ENCODE measurements around the gene TRAK1.
A peak's percentile ranks its signal among the peaks of the same experiment; 100 is the strongest.

TRAK1 gene

DNA sequence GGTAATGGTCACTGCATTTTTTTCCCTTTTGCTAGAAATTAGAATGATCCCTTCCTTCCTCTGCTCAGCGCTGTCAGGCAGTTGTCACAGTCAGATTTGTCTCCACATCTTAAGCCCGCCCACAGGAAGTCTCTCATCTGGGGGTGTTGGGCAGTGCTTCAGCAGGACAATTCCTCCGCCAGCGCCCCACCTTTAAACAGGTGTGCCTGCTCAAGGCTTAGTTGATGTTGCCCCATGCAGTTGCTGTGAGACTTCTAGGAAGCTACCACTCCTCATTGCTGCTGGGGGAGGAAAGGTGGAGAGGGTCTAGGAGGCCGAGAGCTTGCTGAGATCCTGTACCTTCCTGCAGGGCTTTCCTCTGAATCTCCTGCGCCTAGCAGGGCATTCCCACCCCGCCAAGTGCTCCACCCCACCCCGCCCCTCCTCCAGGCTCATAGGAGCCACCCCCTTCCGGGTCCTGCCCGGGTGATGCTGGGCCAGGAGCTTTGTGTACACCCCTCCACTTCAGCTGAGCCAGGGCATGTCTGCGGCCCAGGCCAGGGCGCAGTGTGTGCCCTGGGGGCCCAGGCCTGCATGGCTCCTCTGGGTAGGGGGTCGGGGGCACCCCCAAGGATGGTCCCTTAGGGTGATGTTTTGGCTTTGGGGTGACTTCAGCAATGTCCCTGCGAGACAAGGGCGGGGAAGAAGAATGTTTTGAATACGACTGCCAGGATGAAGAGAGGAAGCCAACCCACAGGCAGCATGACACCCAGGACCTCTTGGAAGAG, 68.7 kb downstream of the TRAK1 start:
- peak; percentile 36 for DNase-seq

DNA sequence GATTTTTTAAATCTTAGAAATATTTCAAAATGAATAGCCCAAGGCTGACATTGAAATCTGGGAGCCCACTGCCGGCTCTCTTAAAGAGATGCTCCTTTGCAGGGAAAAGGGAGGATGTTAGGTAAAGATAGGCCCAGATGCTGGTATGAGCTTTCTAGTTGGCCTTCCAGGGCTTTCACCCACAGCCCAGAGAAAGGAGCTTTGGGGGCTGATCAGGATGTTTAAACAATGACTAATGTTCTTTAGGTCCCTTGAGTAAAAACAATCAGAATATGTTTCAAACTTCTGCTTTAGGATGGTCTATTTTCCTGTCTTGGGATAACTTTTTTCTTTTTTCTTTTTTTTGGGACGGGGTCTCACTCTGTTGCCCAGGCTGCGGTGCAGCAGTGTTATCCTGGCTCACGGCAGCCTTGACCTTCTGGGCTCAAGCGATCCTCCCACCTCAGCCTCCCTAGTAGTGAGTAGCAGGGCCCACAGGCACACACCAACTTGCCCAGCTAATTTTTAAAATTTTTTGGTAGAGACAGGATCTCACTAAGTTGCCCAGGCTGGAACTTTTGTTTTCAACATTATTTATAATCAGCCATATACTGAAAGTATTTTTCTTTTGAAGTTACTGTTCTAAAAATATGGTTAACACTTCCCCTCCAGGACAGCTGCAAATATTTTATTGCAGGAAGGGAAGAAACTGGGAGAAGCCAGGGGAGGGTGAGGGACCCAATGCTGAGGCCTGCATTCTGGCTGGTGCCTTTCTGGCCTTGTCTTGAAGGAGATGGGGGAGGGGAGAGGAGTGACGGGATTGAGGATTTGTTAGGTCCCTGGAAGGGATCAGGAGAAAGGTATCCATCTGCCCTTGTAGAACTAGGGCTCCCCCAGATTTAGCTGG, 70.1 kb downstream of the TRAK1 start:
- no peak for DNase-seq

DNA sequence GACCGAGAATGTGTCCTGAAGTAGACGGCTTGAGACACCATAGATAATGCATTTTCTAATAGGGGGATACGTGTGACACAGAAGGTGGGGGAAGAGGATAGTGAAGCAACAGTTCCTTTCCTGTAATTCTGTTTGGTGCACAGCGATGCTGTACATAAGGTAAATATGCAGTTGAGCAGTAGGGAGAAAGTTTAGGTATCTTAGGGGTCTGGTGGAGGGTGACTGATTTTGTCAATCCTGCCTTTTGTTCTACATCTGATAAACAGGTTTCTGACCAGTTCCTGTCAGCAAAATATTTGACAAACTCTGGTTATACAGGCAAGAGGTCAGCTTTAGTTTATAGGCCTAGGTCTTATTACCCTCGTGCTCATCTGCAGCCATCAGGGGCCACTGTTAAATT, 71.3 kb downstream of the TRAK1 start:
- no peak for DNase-seq

DNA sequence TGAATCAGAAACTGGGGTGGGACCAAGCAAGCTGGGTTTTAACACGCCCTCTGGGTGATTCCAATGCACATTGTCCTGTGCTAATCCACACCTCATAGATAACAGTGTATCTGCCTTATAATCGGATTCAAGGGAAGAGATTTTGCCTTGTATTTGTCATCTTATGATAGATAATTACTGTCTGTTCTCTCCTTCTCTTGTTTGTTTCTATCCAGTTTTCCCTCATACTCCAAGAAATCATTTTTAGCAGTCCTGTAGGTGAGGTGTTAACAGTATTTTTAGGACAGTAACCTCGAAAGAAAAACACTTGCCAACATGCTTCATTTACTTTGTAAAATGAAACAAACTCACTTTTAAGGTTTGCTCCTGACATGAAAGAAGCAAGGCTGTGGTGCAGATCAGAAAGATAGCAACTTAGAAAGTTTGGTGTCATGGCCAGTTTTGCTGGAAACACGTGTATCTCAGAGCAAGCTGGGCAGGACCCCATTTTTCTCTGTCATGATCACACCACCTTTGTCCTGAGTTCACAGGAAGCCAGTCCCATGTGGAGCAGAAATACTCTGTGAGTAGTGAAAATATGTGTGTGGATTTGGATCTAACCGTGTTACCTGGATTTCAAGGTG, 72.6 kb downstream of the TRAK1 start:
- DNase-seq = no peak

DNA sequence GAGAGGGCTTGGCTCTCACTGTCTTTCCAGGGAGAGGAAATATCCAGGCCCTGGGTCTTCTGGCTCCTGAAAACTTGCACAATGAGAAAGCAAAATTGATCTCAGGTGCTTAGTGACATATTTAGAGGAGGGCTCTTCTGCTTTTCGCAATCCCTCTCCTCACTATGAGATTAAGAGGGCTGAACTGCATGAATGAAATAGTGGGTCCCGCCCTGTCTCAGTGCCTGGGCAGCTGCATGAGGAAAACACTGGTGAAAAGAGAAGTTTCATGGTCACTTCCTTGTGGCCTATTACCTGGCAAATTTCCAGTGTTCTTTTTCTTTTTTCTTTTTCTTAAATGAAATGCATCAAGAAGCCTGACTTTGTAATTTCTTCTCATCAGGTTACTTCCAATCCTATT, 73.5 kb downstream of the TRAK1 start:
- no peak for DNase-seq

DNA sequence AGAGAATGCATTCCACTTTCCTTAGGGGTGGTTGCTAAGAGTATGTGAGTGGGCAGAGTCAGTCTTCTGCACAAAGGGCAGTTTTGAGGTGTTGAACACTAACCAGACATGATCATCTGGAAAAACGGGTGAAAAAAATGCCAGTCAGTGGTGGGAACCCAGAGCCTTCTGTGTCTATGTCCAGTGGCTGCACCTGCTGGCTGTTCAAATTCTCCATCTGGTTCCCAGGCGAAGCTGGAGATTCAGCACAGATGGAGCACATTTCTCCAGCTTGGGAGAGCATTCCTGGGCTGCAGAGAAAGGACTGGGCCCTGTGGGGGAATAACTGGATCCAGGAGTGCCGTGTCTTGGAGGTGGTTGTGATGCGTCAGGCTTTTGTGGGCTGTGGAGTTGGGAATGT, 74.1 kb downstream of the TRAK1 start:
- DNase-seq = no peak

DNA sequence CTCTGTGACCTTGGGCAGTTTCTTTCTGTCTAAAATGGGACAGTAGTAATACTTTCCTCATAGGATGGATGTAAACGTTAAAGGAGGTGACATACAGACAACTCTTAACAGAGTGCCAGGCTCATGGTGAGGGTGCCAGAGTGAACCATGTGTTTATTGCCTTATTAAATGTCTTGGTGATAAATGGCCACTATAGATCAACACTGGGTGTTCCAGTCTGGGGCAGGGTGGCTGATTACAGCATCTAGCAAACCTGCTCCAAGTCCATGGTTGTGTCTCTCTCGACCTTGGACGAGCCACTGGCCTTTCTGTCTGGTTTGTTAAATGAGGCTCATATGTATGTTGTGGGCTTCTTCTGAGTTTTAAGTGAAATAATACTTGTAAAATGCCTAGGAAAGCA, 75.1 kb downstream of the TRAK1 start:
- no peak for DNase-seq

DNA sequence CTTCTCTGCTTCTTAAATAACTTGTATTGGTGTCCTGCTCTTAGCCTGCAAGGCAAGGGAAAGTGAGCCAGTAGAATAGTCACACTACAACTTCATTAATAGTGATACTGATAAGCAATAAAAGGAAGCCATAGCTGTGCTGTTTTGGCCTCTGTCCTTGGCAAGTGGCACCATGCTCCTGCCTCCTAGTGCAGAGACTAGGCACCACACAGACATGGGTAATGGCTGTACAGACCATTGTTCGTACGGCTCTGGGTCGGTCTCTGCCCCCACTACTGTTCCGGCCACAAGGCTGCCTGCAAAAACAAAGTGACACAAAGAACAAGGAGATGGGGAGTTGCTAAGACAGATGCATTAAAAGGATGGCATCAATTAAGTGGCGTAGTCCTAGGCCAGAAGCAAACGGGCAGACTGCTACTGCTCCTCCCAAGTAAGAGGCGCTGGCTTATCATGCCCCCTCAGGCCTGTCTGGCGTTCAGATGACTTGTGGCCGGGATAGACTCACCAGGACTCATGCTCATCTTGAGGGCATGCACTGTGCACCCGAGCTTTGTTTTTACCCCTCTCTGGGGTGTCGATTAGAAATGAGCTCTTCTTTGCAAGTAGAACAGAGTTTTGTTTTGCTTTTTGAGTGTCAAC, 75.6 kb downstream of the TRAK1 start:
- no peak for DNase-seq

DNA sequence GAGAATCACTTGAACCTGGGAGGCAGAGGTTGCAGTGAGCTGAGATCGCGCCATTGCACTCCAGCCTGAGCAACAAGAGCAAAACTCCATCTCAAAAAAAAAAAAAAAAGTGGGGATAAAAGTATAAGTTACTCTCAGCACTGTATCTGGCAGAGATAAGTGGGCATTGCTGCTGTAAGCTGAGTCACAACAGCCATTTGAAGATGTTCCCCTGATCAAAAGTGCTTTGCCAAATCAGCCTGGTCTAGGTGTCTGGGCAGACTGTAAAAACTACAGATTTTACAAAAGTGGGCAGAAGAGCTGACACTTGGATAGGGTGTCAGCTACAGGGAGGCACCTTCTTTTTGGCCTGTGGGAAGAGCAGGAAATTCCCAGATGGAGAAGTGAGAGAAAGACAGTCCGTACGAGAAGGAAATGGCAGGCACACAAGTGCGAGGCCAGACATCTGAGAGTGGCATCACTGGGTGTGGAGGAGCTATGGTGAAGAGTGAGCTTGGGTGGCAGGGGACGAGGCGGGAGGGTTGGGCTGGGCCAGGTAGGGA, 78.5 kb downstream of the TRAK1 start:
- DNase-seq = no peak

DNA sequence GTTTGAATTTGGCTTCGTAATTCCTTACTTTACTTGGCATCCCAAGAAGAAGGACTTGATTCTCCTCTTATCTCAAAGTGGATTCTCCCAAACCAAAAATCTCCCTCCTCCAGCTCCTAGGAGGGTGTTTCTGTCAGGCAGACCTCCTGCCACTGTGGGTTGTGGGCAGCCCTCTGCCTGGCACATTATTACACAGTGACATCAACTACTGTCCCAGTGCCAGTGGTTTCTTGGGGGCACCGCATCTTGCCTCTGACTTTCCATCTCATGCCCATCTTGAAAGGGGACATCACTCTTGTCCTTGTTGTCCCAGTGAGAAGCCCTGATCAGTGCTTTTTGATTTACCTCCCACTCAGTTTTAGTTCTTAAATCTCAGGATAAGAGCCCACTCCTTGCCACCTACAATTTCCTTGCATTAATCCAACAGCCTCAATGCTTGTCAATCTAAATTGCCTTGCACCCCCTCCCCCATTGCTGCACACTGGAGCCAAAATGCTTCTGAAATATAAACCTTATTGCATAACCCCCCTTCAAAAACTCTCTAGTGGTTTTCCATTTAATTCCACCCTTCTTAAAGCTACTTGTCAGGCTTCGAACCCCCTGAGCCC, 81.0 kb downstream of the TRAK1 start:
- DNase-seq = no peak

DNA sequence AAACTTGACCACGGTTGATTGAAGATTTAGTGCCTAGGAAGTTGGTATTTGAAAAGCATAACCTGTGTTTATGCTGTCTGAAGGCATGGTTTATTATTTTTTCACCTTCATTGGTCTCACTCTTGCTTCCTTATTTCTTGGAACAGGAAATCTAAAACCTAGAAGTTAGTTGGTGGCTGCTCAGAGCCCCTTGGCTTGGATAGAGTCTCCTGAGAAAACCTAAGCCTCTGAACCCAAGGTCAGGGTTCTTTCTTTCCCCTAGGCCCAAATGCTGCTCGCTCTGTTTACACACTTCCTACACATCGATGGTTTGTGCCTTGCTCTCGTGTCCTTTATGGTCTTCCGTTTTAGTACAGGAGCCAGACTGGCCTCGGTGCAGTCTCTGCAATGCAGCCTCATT, 82.2 kb downstream of the TRAK1 start:
- DNase-seq = no peak

DNA sequence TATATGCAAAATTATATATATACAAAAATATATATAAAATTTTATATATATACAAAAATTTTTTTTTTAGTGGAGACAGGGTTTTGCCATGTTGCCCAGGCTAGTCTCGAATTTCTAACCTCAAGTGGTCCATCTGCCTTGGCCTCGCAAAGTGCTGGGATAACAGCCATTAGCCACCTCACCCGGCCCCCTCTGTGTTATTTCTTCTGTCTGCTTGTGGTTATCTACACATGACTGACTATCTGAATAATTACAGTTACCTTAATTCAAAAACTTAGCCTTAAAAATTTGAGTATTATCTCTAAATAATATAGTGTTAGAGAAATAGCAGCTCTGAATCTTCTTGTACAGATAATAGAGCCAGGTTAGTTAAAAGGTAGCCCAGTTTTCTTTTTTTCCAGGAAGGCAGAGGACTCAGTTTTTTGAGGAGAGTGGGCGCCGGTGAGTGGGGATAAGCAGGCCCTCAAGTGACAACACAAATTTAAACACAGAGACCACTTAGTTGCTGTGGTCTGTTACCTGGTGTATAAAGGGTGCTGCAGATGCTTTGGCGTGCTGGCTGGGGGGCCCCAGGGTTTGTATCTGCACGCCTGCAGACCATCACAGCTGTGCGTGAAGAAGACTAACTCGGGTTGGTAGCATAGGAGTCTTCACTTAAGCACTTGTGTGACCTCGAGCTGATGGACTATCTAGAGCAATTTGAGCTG, 83.7 kb downstream of the TRAK1 start:
- no peak for DNase-seq

DNA sequence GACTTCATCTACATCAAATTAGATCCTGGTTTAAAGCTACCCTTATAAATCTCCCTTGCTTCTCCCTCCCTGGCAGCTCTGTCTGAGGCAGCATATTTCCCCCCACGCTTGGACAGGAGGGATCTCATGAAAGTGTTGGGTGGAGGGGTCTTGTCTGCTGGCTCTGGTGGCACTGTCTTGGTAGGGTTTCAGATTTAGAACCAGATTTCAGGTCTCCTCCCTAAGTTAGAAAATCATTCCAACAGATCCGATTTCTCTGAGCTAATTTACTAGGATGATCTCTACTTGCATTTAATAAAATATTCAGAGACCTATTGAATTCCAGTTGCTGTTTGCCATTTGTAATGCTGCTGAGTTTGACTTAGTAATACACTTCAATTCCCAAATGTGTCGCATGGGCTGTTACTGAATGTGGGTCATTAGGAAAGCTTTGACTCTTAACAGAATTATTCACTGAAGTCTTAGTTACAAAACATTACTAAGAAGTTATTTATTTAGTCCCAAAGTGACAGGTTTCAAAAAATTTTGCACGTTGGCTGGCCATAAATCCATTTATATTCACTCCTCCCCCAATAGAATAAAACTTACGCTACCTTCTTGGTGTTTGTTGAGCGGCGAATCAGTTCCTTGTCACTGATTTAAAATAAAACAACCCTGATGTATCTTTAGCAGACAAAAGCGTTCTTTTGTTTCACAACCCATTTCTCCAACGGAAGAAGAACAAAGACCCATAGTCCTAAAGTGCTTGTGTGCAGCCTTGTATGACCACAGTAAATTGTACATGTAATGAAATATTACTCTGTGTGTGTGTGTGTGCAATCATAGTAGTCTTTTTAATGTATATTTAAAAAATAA, 84.5 kb downstream of the TRAK1 start:
- DNase-seq = no peak

DNA sequence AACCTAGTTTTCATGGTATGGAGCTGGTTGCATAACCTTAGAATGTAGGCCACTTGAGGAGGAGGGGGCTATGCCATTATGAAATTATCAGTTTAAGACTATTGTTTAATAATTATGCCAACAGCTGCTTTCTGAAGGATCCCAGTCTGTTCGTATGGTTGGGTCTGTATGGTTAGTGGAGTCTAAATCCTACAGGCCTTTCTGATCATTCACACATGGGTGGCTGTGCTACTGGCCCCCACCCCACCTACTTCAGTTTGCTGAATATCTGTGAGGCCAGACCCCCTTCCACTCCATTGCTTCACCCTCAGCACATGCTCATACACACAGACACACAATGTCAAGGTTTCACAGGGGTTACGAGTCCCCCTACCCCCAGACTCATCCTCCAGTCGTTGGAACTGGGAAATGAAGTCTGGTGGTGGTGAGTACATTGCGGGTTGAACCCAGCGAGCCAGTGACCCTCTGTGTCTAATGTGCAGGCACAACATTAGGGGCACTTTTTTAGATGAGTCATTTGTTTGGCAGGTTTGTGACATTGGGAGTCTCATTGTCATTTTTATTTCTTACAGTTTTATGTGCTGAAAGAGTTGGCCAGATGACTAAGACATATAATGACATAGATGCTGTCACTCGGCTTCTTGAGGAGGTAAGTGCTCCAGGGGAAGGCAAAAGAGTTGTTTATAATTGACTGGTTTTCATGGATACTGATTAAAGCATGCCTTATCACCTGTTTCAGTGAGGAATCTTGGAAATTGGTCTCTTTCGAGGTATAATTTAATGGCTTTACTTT, 85.3 kb downstream of the TRAK1 start:
- DNase-seq = peak; percentile 3

DNA sequence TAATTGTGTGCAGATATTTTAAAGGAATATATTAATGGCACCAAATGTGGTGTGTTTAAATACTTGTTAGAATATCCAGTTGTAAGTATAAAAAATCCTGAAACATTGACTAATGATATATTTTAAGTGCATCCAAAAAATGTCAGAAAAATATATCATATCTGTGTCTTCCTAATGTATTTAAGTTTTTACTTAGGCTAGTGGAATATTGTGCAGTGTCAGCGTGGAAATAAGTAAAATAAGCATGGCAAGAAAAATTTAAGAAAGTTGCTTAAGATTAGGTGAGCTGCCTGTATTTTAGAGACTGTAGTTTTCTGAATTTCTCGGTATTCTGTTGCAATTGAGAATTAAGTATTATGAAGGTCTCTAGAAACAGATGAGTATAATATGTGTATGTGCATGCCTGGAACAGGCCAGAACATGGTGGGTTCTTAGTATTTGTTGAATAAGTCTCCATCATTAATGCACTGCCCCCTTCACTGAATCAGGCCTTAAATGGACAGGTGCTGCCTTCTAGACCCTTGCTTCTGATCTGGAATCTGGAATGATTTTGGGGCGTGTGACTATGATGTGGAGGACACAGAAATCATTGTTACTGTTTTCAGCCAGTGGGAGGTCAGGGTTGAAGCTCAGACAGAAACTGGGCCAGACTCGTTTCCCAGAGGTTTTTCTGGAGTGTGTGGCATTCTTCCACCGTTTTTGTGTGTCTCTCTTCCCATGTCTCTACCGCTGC, 86.1 kb downstream of the TRAK1 start:
- DNase-seq = no peak

DNA sequence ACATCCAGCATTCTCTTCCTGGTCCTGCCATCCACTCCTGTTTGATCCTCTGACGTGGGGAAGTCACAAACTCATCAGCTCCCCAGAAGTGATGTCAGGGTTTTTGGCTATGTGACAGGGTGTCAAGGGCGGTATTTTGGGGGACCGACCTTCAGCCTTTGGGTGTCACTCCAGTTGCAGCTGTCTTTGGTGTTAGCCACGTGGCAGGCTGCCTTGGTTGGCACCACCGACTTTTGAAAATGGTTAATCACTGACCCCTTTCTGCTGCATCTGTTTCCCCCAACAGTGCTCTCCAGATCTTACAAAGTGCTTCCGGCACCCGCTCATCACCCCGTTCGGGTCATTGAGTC, 86.6 kb downstream of the TRAK1 start:
- DNase-seq = no peak

DNA sequence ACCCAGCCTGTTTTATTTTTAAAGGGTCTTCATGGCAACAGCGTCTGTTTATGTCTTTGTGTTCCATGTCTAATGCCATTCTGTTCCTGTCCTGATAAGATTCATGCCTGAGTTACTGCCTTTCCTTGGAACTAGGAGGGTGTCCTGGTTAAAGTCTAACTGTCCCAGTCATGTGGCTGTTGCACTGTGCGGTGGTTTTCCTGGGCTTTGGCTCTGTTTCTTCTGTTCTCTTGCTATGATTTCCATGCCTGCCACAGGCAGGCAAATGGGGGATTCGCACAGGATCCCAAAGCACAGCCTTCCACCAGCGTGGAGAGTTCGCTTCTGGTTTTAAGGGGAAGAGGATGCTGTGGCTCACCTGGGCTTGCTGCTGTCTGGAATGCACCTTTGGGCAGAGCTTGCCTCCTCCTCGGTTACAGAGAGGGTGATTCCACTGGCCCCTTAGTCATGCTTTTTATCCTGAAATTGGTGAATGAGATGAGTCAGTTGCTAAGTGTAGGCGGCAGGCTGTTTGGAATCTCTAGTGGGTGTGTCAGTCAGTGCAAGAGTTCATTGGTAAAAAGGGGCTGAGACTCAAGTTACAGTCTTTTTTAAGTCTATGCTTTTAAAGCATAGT, 88.1 kb downstream of the TRAK1 start:
- peak; percentile 53 for DNase-seq

DNA sequence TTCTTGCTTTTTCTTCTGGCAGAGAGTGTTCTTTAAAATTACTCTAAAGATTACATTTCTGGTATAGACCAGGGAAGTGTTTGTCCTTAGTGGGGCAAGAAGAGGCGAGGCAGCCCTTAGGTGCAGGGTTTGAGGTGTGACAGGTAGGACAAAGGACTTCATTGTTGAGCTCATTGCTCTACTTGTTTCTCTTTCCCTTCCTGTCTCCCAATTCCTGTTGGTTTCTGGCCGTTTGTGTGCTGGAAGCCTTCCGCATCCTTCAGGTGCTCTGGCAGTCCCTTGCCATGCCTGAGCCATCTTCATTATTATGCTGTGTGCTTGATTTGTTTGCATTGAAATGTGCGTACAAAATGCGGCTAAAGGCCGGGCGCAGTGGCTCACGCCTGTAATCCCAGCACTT, 89.7 kb downstream of the TRAK1 start:
- no peak for DNase-seq

DNA sequence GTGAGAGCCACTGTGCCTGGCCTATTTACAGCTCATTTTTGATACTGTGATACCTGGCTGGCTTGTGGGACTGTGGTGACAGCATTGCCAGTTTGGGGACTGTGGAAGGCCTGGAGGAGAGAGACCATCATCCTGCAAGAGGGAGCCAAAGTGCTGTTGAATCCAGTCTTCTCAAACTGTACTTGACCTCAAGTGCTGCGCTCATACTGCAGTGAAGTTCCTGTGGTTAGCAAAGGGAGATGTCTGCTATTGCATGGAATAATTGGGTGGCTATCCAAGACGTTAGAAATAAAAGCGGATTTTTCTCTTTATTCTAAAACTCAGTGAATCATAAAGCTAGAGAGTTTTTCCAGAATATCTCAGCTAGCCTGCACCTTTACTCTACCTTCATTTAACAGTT, 91.4 kb downstream of the TRAK1 start:
- DNase-seq = no peak
